DOHH2 (cell line): ENCODE results near the gene RALA.

Experiments used
- H3F3A ChIP-seq: fragments of 200-600 bp; sonication (generic), shearing (Covaris generic); 2 replicates; pipeline ENCODE4 v1.6.0; 2016; ENCODE audit warnings: antibody characterized with exemption, mild to moderate bottlenecking; ENCODE audit not compliant: control insufficient read depth, insufficient read depth
- H3K27ac ChIP-seq: fragments of 200-600 bp; sonication (generic); 2 replicates; pipeline ENCODE4 v1.5.1; 2014; ENCODE audit warnings: low read depth, mild to moderate bottlenecking, low read length, moderate library complexity
- H3K27me3 ChIP-seq: fragments of 200-600 bp; sonication (generic); 2 replicates; pipeline ENCODE4 v1.6.1; 2014; ENCODE audit warnings: mild to moderate bottlenecking, low read length, mixed read lengths; ENCODE audit not compliant: control insufficient read depth
- H3K36me3 ChIP-seq: fragments of 200-600 bp; sonication (generic); 2 replicates; pipeline ENCODE4 v1.6.1; 2014; ENCODE audit warnings: mild to moderate bottlenecking, low read length, moderate library complexity, mixed read lengths; ENCODE audit not compliant: control insufficient read depth
- H3K4me1 ChIP-seq: fragments of 200-600 bp; sonication (generic); 2 replicates; pipeline ENCODE4 v1.6.1; 2014; ENCODE audit warnings: mild to moderate bottlenecking, low read length, mixed read lengths; ENCODE audit not compliant: control insufficient read depth
- H3K4me2 ChIP-seq: fragments of 200-600 bp; sonication (generic); 2 replicates; pipeline ENCODE4 v1.6.0; 2014; ENCODE audit warnings: mild to moderate bottlenecking, low read length, moderate library complexity
- H3K4me3 ChIP-seq: fragments of 200-600 bp; sonication (generic); 2 replicates; pipeline ENCODE4 v1.5.1; 2014; ENCODE audit warnings: mild to moderate bottlenecking, low read length, mixed read lengths
- H3K79me2 ChIP-seq: fragments of 200-600 bp; sonication (generic); 2 replicates; pipeline ENCODE4 v1.6.1; 2014; ENCODE audit warnings: mild to moderate bottlenecking, low read length, mixed read lengths; ENCODE audit not compliant: control insufficient read depth
- H3K9me2 ChIP-seq: fragments of 200-600 bp; sonication (generic); replicated peaks from 2 replicates; pipeline ENCODE4 v1.6.1; 2014; ENCODE audit warnings: mild to moderate bottlenecking, low read length, mixed read lengths; ENCODE audit not compliant: control insufficient read depth
- H3K9me3 ChIP-seq: fragments of 200-600 bp; sonication (generic); 2 replicates; pipeline ENCODE4 v1.6.1; 2014; ENCODE audit warnings: antibody characterized with exemption, low read length, mixed read lengths; ENCODE audit not compliant: control insufficient read depth, insufficient read depth
- H4K20me1 ChIP-seq: fragments of 200-600 bp; sonication (generic); 2 replicates; pipeline ENCODE4 v1.6.0; 2014; ENCODE audit warnings: low read depth, mild to moderate bottlenecking, antibody characterized with exemption, low read length, moderate library complexity; ENCODE audit not compliant: control insufficient read depth, insufficient read depth
- EZH2phosphoT487 ChIP-seq: fragments of 200-600 bp; sonication (generic); IDR thresholded peaks from 2 replicates; pipeline ENCODE4 v1.6.1; 2017; ENCODE audit warnings: borderline replicate concordance, mild to moderate bottlenecking, antibody characterized with exemption, low read length, moderate library complexity, mixed read lengths
- TF ChIP-seq, protein P1 (sequence below): fragments of 200-600 bp; sonication (generic); IDR thresholded peaks from one replicate; pipeline ENCODE4 v1.5.1; 2014; ENCODE audit warnings: antibody characterized with exemption, mild to moderate bottlenecking, low read depth, low read length; ENCODE audit not compliant: poor library complexity, severe bottlenecking

Gene RALA

DNA sequence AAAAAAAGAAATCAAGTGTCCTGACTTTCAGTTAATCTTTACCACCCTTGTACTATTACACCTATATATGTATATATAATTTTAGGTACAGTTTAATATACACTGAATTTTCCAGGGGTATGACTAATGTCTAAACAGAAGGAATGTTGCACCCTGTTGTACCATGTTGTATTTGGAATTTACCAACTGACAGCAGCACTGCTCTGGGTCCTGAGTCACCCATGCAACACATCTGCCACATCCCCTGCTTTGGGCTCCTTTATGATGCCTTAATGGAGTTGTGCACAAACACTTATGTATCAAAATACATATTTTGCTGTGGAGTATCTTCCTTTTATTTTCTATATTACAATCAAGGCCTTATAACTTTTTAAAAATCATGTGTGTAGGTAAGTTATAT, 36.0 kb upstream of the RALA start:
- H3K4me3 ChIP-seq, result no peak overlapping the region
- H3K4me2 ChIP-seq, result no peak overlapping the region
- H3K79me2 ChIP-seq, result no peaks in the 10 kb centered on the region
- peaks cover 8% of the 10 kb centered on the region; the same call in 1 of the 2 replicates for H3K27me3 ChIP-seq
- H4K20me1 ChIP-seq, result no peaks in the 10 kb centered on the region
- H3K9me2 ChIP-seq, result no peaks in the 10 kb centered on the region
- H3K36me3 ChIP-seq, result no peaks in the 10 kb centered on the region
- TF ChIP-seq, protein P1, sequence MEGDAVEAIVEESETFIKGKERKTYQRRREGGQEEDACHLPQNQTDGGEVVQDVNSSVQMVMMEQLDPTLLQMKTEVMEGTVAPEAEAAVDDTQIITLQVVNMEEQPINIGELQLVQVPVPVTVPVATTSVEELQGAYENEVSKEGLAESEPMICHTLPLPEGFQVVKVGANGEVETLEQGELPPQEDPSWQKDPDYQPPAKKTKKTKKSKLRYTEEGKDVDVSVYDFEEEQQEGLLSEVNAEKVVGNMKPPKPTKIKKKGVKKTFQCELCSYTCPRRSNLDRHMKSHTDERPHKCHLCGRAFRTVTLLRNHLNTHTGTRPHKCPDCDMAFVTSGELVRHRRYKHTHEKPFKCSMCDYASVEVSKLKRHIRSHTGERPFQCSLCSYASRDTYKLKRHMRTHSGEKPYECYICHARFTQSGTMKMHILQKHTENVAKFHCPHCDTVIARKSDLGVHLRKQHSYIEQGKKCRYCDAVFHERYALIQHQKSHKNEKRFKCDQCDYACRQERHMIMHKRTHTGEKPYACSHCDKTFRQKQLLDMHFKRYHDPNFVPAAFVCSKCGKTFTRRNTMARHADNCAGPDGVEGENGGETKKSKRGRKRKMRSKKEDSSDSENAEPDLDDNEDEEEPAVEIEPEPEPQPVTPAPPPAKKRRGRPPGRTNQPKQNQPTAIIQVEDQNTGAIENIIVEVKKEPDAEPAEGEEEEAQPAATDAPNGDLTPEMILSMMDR, result no peak
- no peak for TF ChIP-seq EZH2phosphoT487
- 0 out of 2 replicates have a peak, but pooled peaks cover 2% of the 10 kb centered on the region for H3F3A ChIP-seq
- no peak overlapping the region for H3K27ac ChIP-seq
- no peaks in the 10 kb centered on the region; the same call in 1 of the 2 replicates for H3K4me1 ChIP-seq
- H3K9me3 ChIP-seq, result no peaks in the 10 kb centered on the region

DNA sequence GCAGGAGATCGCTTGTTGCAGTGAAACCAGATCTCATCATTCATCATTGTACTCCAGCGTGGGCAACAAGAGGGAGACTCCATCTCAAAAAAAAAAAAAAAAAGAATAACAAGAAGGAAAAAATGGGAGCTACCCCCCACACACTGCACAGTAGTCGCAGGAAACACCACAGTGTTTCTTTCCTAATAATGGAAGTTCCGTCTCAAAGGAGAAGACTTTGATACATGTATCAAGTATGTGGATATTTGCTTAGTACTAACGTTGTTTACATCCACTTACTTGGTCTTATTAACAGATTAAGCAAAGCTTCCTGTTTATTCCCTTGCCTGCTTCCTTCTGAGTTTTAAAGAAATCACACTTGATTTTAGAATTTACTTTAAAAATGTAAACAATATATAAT, 35.0 kb upstream of the RALA start:
- H4K20me1 ChIP-seq, result no peaks in the 10 kb centered on the region
- H3F3A ChIP-seq, result 0 out of 2 replicates have a peak, but pooled peaks cover 2% of the 10 kb centered on the region
- no peaks in the 10 kb centered on the region for H3K36me3 ChIP-seq

DNA sequence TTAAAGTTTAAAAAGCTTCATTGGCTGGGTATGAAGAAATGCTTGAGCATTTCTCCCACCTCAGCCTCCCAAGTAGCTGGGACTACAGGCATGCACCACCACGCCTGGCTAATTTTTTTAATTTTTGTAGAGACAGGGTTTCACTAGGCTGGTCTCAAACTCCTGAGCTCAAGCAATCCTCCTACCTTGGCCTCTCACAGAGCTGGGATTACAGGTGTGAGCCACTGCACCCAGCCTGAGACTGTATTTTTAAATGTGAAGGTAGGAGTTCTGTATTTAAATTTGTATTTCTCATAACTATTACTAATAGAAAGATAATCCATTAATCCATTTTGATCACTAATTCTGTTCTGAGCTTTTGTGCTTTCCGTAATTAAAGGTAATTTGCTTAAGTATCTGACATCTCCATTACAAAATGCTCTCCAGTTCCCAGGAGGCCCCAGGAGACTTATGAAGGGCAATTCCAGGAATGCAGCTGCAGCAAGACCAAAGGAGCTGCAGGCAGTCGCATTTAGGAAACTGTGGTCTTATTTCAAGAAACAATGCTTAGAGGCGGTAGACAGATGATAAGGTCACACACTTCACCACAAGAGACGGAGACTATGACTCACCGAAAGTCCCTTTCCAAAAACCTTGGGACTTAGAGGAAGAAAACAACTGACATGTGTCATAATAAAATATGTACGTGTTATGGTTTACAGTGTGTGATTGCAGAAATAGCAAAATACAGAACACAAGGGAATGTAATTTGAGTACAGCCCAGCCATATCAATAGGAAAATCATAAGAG, 33.9 kb upstream of the RALA start:
- no peak for TF ChIP-seq EZH2phosphoT487
- TF ChIP-seq, protein P1, result no peak
- Histone ChIP-seq H3K79me2 (no peaks in the 10 kb centered on the region), H3K4me2 (no peak overlapping the region), H4K20me1 (no peaks in the 10 kb centered on the region), H3K4me3 (no peak overlapping the region), H3K4me1 (no peaks in the 10 kb centered on the region; the same call in 1 of the 2 replicates), H3K9me2 (no peaks in the 10 kb centered on the region), H3K36me3 (no peaks in the 10 kb centered on the region), H3K9me3 (no peaks in the 10 kb centered on the region), H3F3A (0 out of 2 replicates have a peak, but pooled peaks cover 2% of the 10 kb centered on the region), H3K27me3 (peaks cover 8% of the 10 kb centered on the region; the same call in 1 of the 2 replicates), H3K27ac (no peak overlapping the region)

More for the DNA sequence above, 35.0 kb upstream of the RALA start:
- H3K4me2 ChIP-seq, result no peak overlapping the region
- no peaks in the 10 kb centered on the region; the same call in 1 of the 2 replicates for H3K4me1 ChIP-seq
- no peaks in the 10 kb centered on the region for H3K9me2 ChIP-seq
- no peaks in the 10 kb centered on the region for H3K79me2 ChIP-seq
- H3K9me3 ChIP-seq, result no peaks in the 10 kb centered on the region
- peaks cover 8% of the 10 kb centered on the region; the same call in 1 of the 2 replicates for H3K27me3 ChIP-seq
- no peak overlapping the region for H3K4me3 ChIP-seq
- TF ChIP-seq, protein P1, result no peak
- no peak for TF ChIP-seq EZH2phosphoT487
- no peak overlapping the region for H3K27ac ChIP-seq
